Effector CD8-positive, alpha-beta T cell (primary cell): ENCODE results near the gene SLC28A1.
"Not testable (repeated sequence)": the region's sequence is repeated elsewhere in the genome, so short reads cannot be mapped to it uniquely, and the experiment has no call there.

Experiments
- DNase-seq: peaks from one replicate; lab custom pipeline; 2025; lab: John Stamatoyannopoulos, UW

SLC28A1 gene

GRCh38 chr15:84861781-84862180, 22.7 kb upstream of the SLC28A1 start:
- DNase-seq = no peak

- DNase-seq = no peak
Measured at GRCh38 chr15:84862214-84862975, 22.1 kb upstream of the SLC28A1 start.

GRCh38 chr15:84863565-84864443, 20.7 kb upstream of the SLC28A1 start:
- DNase-seq = no peak

- DNase-seq = no peak
Measured at GRCh38 chr15:84864444-84864795, 20.0 kb upstream of the SLC28A1 start.

- no peak for DNase-seq
Measured at GRCh38 chr15:84865074-84865569, 19.3 kb upstream of the SLC28A1 start.

GRCh38 chr15:84868037-84868880, 16.2 kb upstream of the SLC28A1 start:
- no peak for DNase-seq

GRCh38 chr15:84869510-84869909, 15.0 kb upstream of the SLC28A1 start:
- no peak for DNase-seq

GRCh38 chr15:84871428-84871985, 13.0 kb upstream of the SLC28A1 start:
- DNase-seq = no peak

- no peak for DNase-seq
Measured at GRCh38 chr15:84872009-84872910, 12.2 kb upstream of the SLC28A1 start.

- no peak for DNase-seq
Measured at GRCh38 chr15:84873997-84874396, 10.5 kb upstream of the SLC28A1 start.

- DNase-seq = no peak
Measured at GRCh38 chr15:84874981-84875699, 9.3 kb upstream of the SLC28A1 start.

GRCh38 chr15:84876269-84876668, 8.2 kb upstream of the SLC28A1 start:
- DNase-seq = no peak

GRCh38 chr15:84877701-84878100, 6.8 kb upstream of the SLC28A1 start:
- DNase-seq = not testable (repeated sequence)

GRCh38 chr15:84878504-84878903, 6.0 kb upstream of the SLC28A1 start:
- DNase-seq = peak; percentile 15

- DNase-seq = no peak
Measured at GRCh38 chr15:84879088-84879780, 5.2 kb upstream of the SLC28A1 start.

- no peak for DNase-seq
Measured at GRCh38 chr15:84880007-84880406, 4.5 kb upstream of the SLC28A1 start.

- no peak for DNase-seq
Measured at GRCh38 chr15:84880822-84881519, 3.5 kb upstream of the SLC28A1 start.

- DNase-seq = no peak
Measured at GRCh38 chr15:84881520-84881830, 3.0 kb upstream of the SLC28A1 start.

GRCh38 chr15:84883466-84883865, 996 bp upstream of the SLC28A1 start:
- DNase-seq = no peak
